IMR-90 (cell line): ENCODE measurements around the gene SYTL1. TPM values are rescaled to one million over a fixed set of nuclear protein-coding genes. Genes with fewer than 3 reads are reported as not detected.

ENCODE experiments used
- ATAC-seq: fragments of 200-7000 bp; cut with Tn5 transposase; 2 replicates; pipeline ENCODE4 v1.9.1; 2020; ENCODE audit warnings: low read depth, mild to moderate bottlenecking, moderate library complexity
- BruUV-seq: library from RNA; stranded (reverse); fragments of 400-500 nt; replicated peaks from 2 replicates; lab custom pipeline; 2021; lab: Mats Ljungman, UMichigan
- CTCF ChIA-PET: fragments of 300-600 bp; formaldehyde crosslinking; extraction: SDS; loops from one replicate; lab custom pipeline; 2021; ENCODE audit warnings: antibody characterized with exemption; lab: Yijun Ruan, JAX
- POLR2A ChIA-PET: fragments of 300-600 bp; sonication (Branson Sonifier 250); formaldehyde crosslinking; loops from one replicate; lab custom pipeline; 2022; ENCODE audit warnings: antibody characterized with exemption; ENCODE audit not compliant: unreplicated experiment; lab: Charles Lee
- DNase-seq: peaks from one replicate; pipeline ENCODE4 v3.0.0; 2013
- H2AFZ ChIP-seq: replicated peaks from 2 replicates; pipeline ENCODE3; 2013; ENCODE audit warnings: low read length, mild to moderate bottlenecking; ENCODE audit not compliant: poor library complexity
- H2AK5ac ChIP-seq: 2 replicates; pipeline ENCODE4 v1.6.1; 2013; ENCODE audit warnings: low read depth, low read length, inconsistent platforms
- H2AK9ac ChIP-seq: replicated peaks from 2 replicates; pipeline ENCODE3; 2013; ENCODE audit warnings: mild to moderate bottlenecking, low read depth, low read length, moderate library complexity; ENCODE audit not compliant: poor library complexity
- H2BK120ac ChIP-seq: 2 replicates; pipeline ENCODE4 v1.6.1; 2013; ENCODE audit warnings: low read depth, low read length, inconsistent platforms
- H2BK15ac ChIP-seq: 3 replicates; pipeline ENCODE4 v1.6.1; 2013; ENCODE audit warnings: low read depth, low read length, inconsistent platforms
- H2BK20ac ChIP-seq: 2 replicates; pipeline ENCODE4 v1.6.1; 2013; ENCODE audit warnings: low read depth, mild to moderate bottlenecking, inconsistent platforms, low read length, moderate library complexity
- H2BK5ac ChIP-seq: 2 replicates; pipeline ENCODE4 v1.6.1; 2013; ENCODE audit warnings: mild to moderate bottlenecking, low read depth, low read length, inconsistent platforms; ENCODE audit not compliant: poor library complexity, severe bottlenecking
- H3K14ac ChIP-seq: replicated peaks from 2 replicates; pipeline ENCODE4 v1.6.1; 2013; ENCODE audit warnings: low read depth, low read length, inconsistent platforms
- H3K18ac ChIP-seq: 2 replicates; pipeline ENCODE4 v1.6.1; 2013; ENCODE audit warnings: low read depth, low read length, control low read depth
- H3K23ac ChIP-seq: 2 replicates; pipeline ENCODE4 v1.6.1; 2013; ENCODE audit warnings: low read depth, low read length, inconsistent platforms
- H3K27ac ChIP-seq: 2 replicates; pipeline ENCODE4 v1.5.1; 2013; ENCODE audit warnings: mild to moderate bottlenecking, control low read depth, low read length; ENCODE audit not compliant: insufficient read depth
- H3K27me3 ChIP-seq: 2 replicates; pipeline ENCODE4 v1.6.1; 2013; ENCODE audit warnings: low read length; ENCODE audit not compliant: control insufficient read depth, insufficient read depth
- H3K36me3 ChIP-seq: 2 replicates; pipeline ENCODE4 v1.6.1; 2013; ENCODE audit warnings: low read length, mixed read lengths; ENCODE audit not compliant: control insufficient read depth, insufficient read depth
- H3K4ac ChIP-seq: 2 replicates; pipeline ENCODE4 v1.6.1; 2013; ENCODE audit warnings: low read depth, low read length, inconsistent platforms
- H3K4me1 ChIP-seq: 2 replicates; pipeline ENCODE4 v1.6.1; 2013; ENCODE audit warnings: low read length, mixed read lengths; ENCODE audit not compliant: control insufficient read depth, insufficient read depth
- H3K4me2 ChIP-seq: 2 replicates; pipeline ENCODE4 v1.6.1; 2013; ENCODE audit warnings: low read depth, mild to moderate bottlenecking, control low read depth, low read length, moderate library complexity
- H3K4me3 ChIP-seq: 2 replicates; pipeline ENCODE4 v1.5.1; 2013; ENCODE audit warnings: low read depth, mild to moderate bottlenecking, control low read depth, low read length, moderate library complexity; ENCODE audit not compliant: insufficient read depth
- H3K56ac ChIP-seq: 2 replicates; pipeline ENCODE4 v1.6.1; 2013; ENCODE audit warnings: low read length, inconsistent platforms; ENCODE audit not compliant: insufficient read depth; ENCODE audit errors: extremely low read depth
- H3K79me1 ChIP-seq, 2 experiments: 2 replicates each; pipeline ENCODE4 v1.6.1; 2013; ENCODE audit warnings: low read length in 2 of 2, inconsistent platforms in 1 of 2, low read depth in 1 of 2
- H3K9ac ChIP-seq: 2 replicates; pipeline ENCODE4 v1.6.1; 2013; ENCODE audit warnings: low read depth, low read length, control low read depth
- H3K9me1 ChIP-seq: 2 replicates; pipeline ENCODE4 v1.6.1; 2013; ENCODE audit warnings: low read length, inconsistent platforms; ENCODE audit not compliant: insufficient read depth
- H3K9me3 ChIP-seq: 2 replicates; pipeline ENCODE4 v1.6.1; 2013; ENCODE audit warnings: low read length; ENCODE audit not compliant: control insufficient read depth, insufficient read depth
- H4K20me1 ChIP-seq: 2 replicates; pipeline ENCODE4 v1.6.1; 2013; ENCODE audit warnings: low read length, inconsistent platforms; ENCODE audit not compliant: insufficient read depth
- H4K5ac ChIP-seq: 2 replicates; pipeline ENCODE4 v1.6.1; 2013; ENCODE audit warnings: mild to moderate bottlenecking, low read depth, low read length, control low read depth
- H4K8ac ChIP-seq, 2 experiments: 2 replicates each; pipeline ENCODE4 v1.6.1; 2013; ENCODE audit warnings: low read depth in 2 of 2, low read length in 2 of 2, control low read depth in 1 of 2, inconsistent platforms in 1 of 2
- H4K91ac ChIP-seq: 2 replicates; pipeline ENCODE4 v1.6.1; 2013; ENCODE audit warnings: low read depth, low read length, inconsistent platforms; ENCODE audit not compliant: insufficient read depth
- BHLHE40 ChIP-seq: fragments of 150-350 bp; IDR thresholded peaks from 2 replicates; pipeline ENCODE4 v1.6.1; 2016; ENCODE audit warnings: mild to moderate bottlenecking, low read depth, low read length
- CEBPB ChIP-seq: IDR thresholded peaks from 2 replicates; pipeline ENCODE4 v1.6.1; 2012; ENCODE audit warnings: low read depth, low read length, improper control_type of control experiment
- CHD1 ChIP-seq: IDR thresholded peaks from 2 replicates; pipeline ENCODE4 v1.6.1; 2012; ENCODE audit warnings: low read depth, low read length, improper control_type of control experiment
- FOS ChIP-seq: fragments of 150-350 bp; IDR thresholded peaks from 2 replicates; pipeline ENCODE4 v1.6.1; 2016; ENCODE audit warnings: low read depth, low read length
- MAZ ChIP-seq: IDR thresholded peaks from 2 replicates; pipeline ENCODE4 v1.6.1; 2012; ENCODE audit warnings: low read depth, mild to moderate bottlenecking, low read length, improper control_type of control experiment, moderate library complexity, borderline replicate concordance
- MXI1 ChIP-seq: IDR thresholded peaks from 2 replicates; pipeline ENCODE4 v1.6.1; 2012; ENCODE audit warnings: low read depth, mild to moderate bottlenecking, low read length, moderate library complexity, borderline replicate concordance
- NFE2L2 ChIP-seq: fragments of 150-350 bp; IDR thresholded peaks from 2 replicates; pipeline ENCODE4 v1.6.1; 2016; ENCODE audit warnings: low read depth, mild to moderate bottlenecking, low read length
- POLR2A ChIP-seq: IDR thresholded peaks from 2 replicates; pipeline ENCODE4 v1.6.1; 2012; ENCODE audit warnings: mild to moderate bottlenecking, low read depth, low read length
- RAD21 ChIP-seq: IDR thresholded peaks from 2 replicates; pipeline ENCODE4 v1.6.1; 2012; ENCODE audit warnings: low read length, improper control_type of control experiment
- RCOR1 ChIP-seq: IDR thresholded peaks from 2 replicates; pipeline ENCODE4 v1.6.1; 2012; ENCODE audit warnings: mild to moderate bottlenecking, low read length, improper control_type of control experiment; ENCODE audit not compliant: insufficient replicate concordance
- RFX5 ChIP-seq: IDR thresholded peaks from 2 replicates; pipeline ENCODE4 v1.8.0; 2012; ENCODE audit warnings: low read depth, mild to moderate bottlenecking, low read length, moderate library complexity
- SMC3 ChIP-seq: fragments of 150-350 bp; IDR thresholded peaks from 2 replicates; pipeline ENCODE4 v1.6.1; 2016; ENCODE audit warnings: low read depth, mild to moderate bottlenecking, antibody characterized with exemption, low read length, moderate library complexity
- WGBS, 2 experiments: methylation state at CpG; one replicate each; pipeline versions ENCODE4 v1.1.5 to v1.1.7; 2013; ENCODE audit warnings: missing lambda C conversion rate in 2 of 2; ENCODE audit not compliant: insufficient read length in 1 of 2; ENCODE audit errors: extremely low coverage in 2 of 2; 5-methylcytosine and 5-hydroxymethylcytosine counted together
- dilution Hi-C: fragments of 300-500 bp; cut with HindIII; formaldehyde crosslinking; loops from one replicate; pipeline ENCODE4 v1.14.3; 2018; ENCODE audit warnings: low sequenced_read_pairs; ENCODE audit not compliant: unreplicated experiment
- in situ Hi-C: fragments of 300-500 bp; cut with MboI; formaldehyde crosslinking; loops from 3 replicates; pipeline ENCODE4 v1.14.3; 2019; ENCODE audit warnings: low sequenced_read_pairs, inconsistent platforms, mixed read lengths
- intact Hi-C: fragments of 100-400 bp; cut with micrococcal nuclease; formaldehyde crosslinking; loops from 2 replicates; pipeline ENCODE4 v1.10.0; 2022
- polyA plus RNA-seq, 3 experiments: library from polyadenylated mRNA; depleted of rRNA; stranded (reverse); fragments of >200 nt; gene quantifications; 2 replicates each; pipeline ENCODE4 v1.2.3, GENCODE V29; 2012; ENCODE audit warnings: low replicate concordance in 1 of 3
- total RNA-seq: library from RNA; depleted of rRNA; stranded (reverse); fragments of >200 nt; gene quantifications from 2 replicates; pipeline ENCODE4 v1.2.3, GENCODE V29; 2012
- TF ChIP-seq, protein P1 (sequence below): conservative IDR thresholded peaks from 2 replicates; pipeline ENCODE4 v1.5.1; 2012; ENCODE audit warnings: mild to moderate bottlenecking, low read depth, low read length, improper control_type of control experiment
- TF ChIP-seq, protein P2 (sequence below): fragments of 150-350 bp; IDR thresholded peaks from 2 replicates; pipeline ENCODE4 v1.6.1; 2016; ENCODE audit warnings: low read depth, mild to moderate bottlenecking, low read length, moderate library complexity, borderline replicate concordance
- TF ChIP-seq, protein P3 (sequence below): fragments of 150-350 bp; IDR thresholded peaks from 2 replicates; pipeline ENCODE4 v1.6.1; 2017; ENCODE audit warnings: mild to moderate bottlenecking, antibody characterized with exemption, low read length, low read depth

SYTL1 gene
- total and polyA plus RNA-seq, 2 of the 4 experiments (the other 2 are of a cell fraction) = 0.18 to 1.0 TPM

DNA sequence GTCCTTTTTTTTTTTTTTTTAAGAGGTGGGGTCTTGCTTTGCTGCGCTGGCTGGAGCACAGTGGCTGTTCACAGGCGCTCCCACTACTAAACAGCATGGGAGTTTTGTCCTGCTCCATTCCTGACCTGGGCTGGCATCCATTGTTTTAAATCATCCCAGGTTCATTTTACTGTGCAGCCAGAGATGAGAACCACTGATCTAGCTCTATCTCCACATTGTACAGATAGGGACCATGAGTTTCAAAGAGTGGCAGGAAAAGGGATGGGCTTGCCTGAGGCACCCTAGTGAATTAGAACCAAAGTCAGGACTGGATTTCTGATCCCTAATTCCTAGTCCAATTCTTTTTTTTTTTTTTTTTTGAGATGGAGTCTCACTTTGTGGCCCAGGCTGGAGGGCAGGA is 27.1 kb upstream of the SYTL1 start:
- no peak overlapping the region for H4K5ac ChIP-seq
- no peak overlapping the region for H3K23ac ChIP-seq
- DNase-seq (no peak), ATAC-seq (no peak)
- no peak overlapping the region for H3K4me3 ChIP-seq
- no peak overlapping the region for H2BK15ac ChIP-seq
- no peaks in the 10 kb centered on the region for H3K9me3 ChIP-seq
- TF ChIP-seq FOS (no peak), MXI1 (no peak), RCOR1 (no peak), MAZ (no peak), CEBPB (no peak), BHLHE40 (no peak), RAD21 (no peak), NFE2L2 (no peak), RFX5 (no peak), CHD1 (no peak), SMC3 (no peak), POLR2A (no peak)
- TF ChIP-seq, protein P1, sequence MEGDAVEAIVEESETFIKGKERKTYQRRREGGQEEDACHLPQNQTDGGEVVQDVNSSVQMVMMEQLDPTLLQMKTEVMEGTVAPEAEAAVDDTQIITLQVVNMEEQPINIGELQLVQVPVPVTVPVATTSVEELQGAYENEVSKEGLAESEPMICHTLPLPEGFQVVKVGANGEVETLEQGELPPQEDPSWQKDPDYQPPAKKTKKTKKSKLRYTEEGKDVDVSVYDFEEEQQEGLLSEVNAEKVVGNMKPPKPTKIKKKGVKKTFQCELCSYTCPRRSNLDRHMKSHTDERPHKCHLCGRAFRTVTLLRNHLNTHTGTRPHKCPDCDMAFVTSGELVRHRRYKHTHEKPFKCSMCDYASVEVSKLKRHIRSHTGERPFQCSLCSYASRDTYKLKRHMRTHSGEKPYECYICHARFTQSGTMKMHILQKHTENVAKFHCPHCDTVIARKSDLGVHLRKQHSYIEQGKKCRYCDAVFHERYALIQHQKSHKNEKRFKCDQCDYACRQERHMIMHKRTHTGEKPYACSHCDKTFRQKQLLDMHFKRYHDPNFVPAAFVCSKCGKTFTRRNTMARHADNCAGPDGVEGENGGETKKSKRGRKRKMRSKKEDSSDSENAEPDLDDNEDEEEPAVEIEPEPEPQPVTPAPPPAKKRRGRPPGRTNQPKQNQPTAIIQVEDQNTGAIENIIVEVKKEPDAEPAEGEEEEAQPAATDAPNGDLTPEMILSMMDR = no peak
- TF ChIP-seq, protein P2, sequence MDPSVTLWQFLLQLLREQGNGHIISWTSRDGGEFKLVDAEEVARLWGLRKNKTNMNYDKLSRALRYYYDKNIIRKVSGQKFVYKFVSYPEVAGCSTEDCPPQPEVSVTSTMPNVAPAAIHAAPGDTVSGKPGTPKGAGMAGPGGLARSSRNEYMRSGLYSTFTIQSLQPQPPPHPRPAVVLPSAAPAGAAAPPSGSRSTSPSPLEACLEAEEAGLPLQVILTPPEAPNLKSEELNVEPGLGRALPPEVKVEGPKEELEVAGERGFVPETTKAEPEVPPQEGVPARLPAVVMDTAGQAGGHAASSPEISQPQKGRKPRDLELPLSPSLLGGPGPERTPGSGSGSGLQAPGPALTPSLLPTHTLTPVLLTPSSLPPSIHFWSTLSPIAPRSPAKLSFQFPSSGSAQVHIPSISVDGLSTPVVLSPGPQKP = no peak
- TF ChIP-seq, protein P3, sequence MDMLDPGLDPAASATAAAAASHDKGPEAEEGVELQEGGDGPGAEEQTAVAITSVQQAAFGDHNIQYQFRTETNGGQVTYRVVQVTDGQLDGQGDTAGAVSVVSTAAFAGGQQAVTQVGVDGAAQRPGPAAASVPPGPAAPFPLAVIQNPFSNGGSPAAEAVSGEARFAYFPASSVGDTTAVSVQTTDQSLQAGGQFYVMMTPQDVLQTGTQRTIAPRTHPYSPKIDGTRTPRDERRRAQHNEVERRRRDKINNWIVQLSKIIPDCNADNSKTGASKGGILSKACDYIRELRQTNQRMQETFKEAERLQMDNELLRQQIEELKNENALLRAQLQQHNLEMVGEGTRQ = no peak
- no peak overlapping the region for H2AK9ac ChIP-seq
- no peak overlapping the region for H3K18ac ChIP-seq
- no peaks in the 10 kb centered on the region for H4K20me1 ChIP-seq
- no peaks in the 10 kb centered on the region for H3K36me3 ChIP-seq
- H3K27ac ChIP-seq = no peak overlapping the region
- H3K14ac ChIP-seq = no peak overlapping the region
- H4K91ac ChIP-seq = no peak overlapping the region
- CTCF ChIA-PET = interaction anchor here (0.7 kb wide), 1 partner anchor 13 kb away, joined by 7 read pairs; no protein-coding TSS in a partner anchor
- H2AFZ ChIP-seq = no peak overlapping the region
- H3K27me3 ChIP-seq = no peaks in the 10 kb centered on the region
- H3K79me1 ChIP-seq = no peaks in the 10 kb centered on the region
- H3K4me1 ChIP-seq = no peaks in the 10 kb centered on the region; the same call in 1 of the 2 replicates
- dilution Hi-C loops (no loop called here), intact Hi-C loops (no loop called here), in situ Hi-C loops (no loop called here)
- H2AK5ac ChIP-seq = no peak overlapping the region
- POLR2A ChIA-PET = interaction anchor here (0.7 kb wide), 1 partner anchor 12 kb away, joined by 7 read pairs; no protein-coding TSS in a partner anchor
- whole genome bisulfite sequencing, 2 experiments = no CpG with 5 or more reads among the region's 2 CpGs
- 0 out of 2 replicates have a peak, but pooled peaks cover 3% of the 10 kb centered on the region for H3K9me1 ChIP-seq
- H3K9ac ChIP-seq = no peak overlapping the region
- H3K4ac ChIP-seq = no peak overlapping the region
- no peak overlapping the region for H3K56ac ChIP-seq
- BruUV-seq = no TSS peak
- no peak overlapping the region for H2BK120ac ChIP-seq
- no peak overlapping the region for H2BK5ac ChIP-seq
- H4K8ac ChIP-seq = no peak overlapping the region
- H2BK20ac ChIP-seq = no peak overlapping the region
- no peak overlapping the region for H3K4me2 ChIP-seq
